OCI-LY7 (cell line): ENCODE data around the gene DUSP28. TPM values are rescaled to one million over a fixed set of nuclear protein-coding genes. Genes with fewer than 3 reads are reported as not detected.

Experiments
- BruUV-seq: library from RNA; stranded (reverse); fragments of 400-500 nt; replicated peaks from 2 replicates; lab custom pipeline; 2021; lab: Mats Ljungman, UMichigan
- CTCF ChIA-PET: fragments of 300-600 bp; sonication (Branson Sonifier 250); formaldehyde crosslinking; loops from one replicate; lab custom pipeline; 2022; ENCODE audit warnings: antibody characterized with exemption; ENCODE audit not compliant: unreplicated experiment; lab: Charles Lee
- POLR2A ChIA-PET: fragments of 300-600 bp; sonication (Branson Sonifier 250); formaldehyde crosslinking; loops from one replicate; lab custom pipeline; 2022; ENCODE audit warnings: antibody characterized with exemption; lab: Charles Lee
- DNase-seq: peaks from one replicate; pipeline ENCODE4 v3.0.0-alpha.2; 2015; ENCODE audit warnings: low spot score
- H2AFZ ChIP-seq: fragments of 200-600 bp; sonication (generic), shearing (Covaris generic); 2 replicates; pipeline ENCODE4 v1.6.1; 2014; ENCODE audit warnings: mild to moderate bottlenecking, antibody characterized with exemption, low read length, moderate library complexity
- H3K27ac ChIP-seq: fragments of 200-600 bp; sonication (generic); 2 replicates; pipeline ENCODE4 v1.5.1; 2014; ENCODE audit warnings: mixed run types, low read depth, mild to moderate bottlenecking, moderate library complexity, low read length, inconsistent platforms; ENCODE audit not compliant: poor library complexity, severe bottlenecking
- H3K36me3 ChIP-seq: fragments of 200-600 bp; sonication (generic); 2 replicates; pipeline ENCODE4 v1.6.1; 2014; ENCODE audit warnings: mild to moderate bottlenecking, antibody characterized with exemption, low read length, moderate library complexity, mixed read lengths; ENCODE audit not compliant: insufficient read depth
- H3K4me1 ChIP-seq: fragments of 200-600 bp; sonication (generic); 2 replicates; pipeline ENCODE4 v1.5.1; 2014; ENCODE audit warnings: mild to moderate bottlenecking, low read length; ENCODE audit not compliant: insufficient read depth, poor library complexity, severe bottlenecking
- H3K4me2 ChIP-seq: fragments of 200-600 bp; sonication (generic); 2 replicates; pipeline ENCODE4 v1.6.1; 2014; ENCODE audit warnings: mild to moderate bottlenecking, low read length
- H3K4me3 ChIP-seq: fragments of 200-600 bp; sonication (generic); 2 replicates; pipeline ENCODE4 v1.5.1; 2014; ENCODE audit warnings: mild to moderate bottlenecking, low read depth, low read length; ENCODE audit not compliant: poor library complexity, severe bottlenecking
- H3K79me2 ChIP-seq: fragments of 200-600 bp; sonication (generic); 2 replicates; pipeline ENCODE4 v1.6.1; 2016; ENCODE audit warnings: low read depth, mild to moderate bottlenecking, low read length, moderate library complexity, mixed read lengths; ENCODE audit not compliant: insufficient read depth
- H3K9me2 ChIP-seq: fragments of 200-600 bp; sonication (generic); 2 replicates; pipeline ENCODE4 v1.6.1; 2016; ENCODE audit warnings: mild to moderate bottlenecking, low read length, mixed read lengths; ENCODE audit not compliant: insufficient read depth
- H3K9me3 ChIP-seq: fragments of 200-600 bp; sonication (generic); 2 replicates; pipeline ENCODE4 v1.6.1; 2014; ENCODE audit warnings: mild to moderate bottlenecking, mixed run types, low read length, mixed read lengths
- H4K20me1 ChIP-seq: fragments of 200-600 bp; sonication (generic); 2 replicates; pipeline ENCODE4 v1.6.1; 2014; ENCODE audit warnings: mild to moderate bottlenecking, antibody characterized with exemption, low read length, moderate library complexity, mixed read lengths; ENCODE audit not compliant: insufficient read depth
- CTCF ChIP-seq: fragments of 200-600 bp; sonication (generic); conservative IDR thresholded peaks from 2 replicates; pipeline ENCODE4 v1.5.1; 2014; ENCODE audit warnings: mild to moderate bottlenecking, antibody characterized with exemption, low read length, moderate library complexity, mixed read lengths
- EZH2phosphoT487 ChIP-seq: fragments of 200-600 bp; sonication (generic); IDR thresholded peaks from 2 replicates; pipeline ENCODE4 v1.6.1; 2018; ENCODE audit warnings: low read depth, borderline replicate concordance, mild to moderate bottlenecking, mixed run types, antibody characterized with exemption, low read length, moderate library complexity, mixed read lengths
- intact Hi-C: fragments of 100-400 bp; cut with micrococcal nuclease; formaldehyde crosslinking; loops from one replicate; pipeline ENCODE4 v1.10.0; 2022; ENCODE audit not compliant: unreplicated experiment
- total RNA-seq, 2 experiments: library from RNA; depleted of rRNA in 1 of 2; stranded (reverse); fragments of >200 nt in 1 of 2; shearing (Covaris generic) in 1 of 2; gene quantifications; 2 replicates each; pipeline ENCODE4 v1.2.3, GENCODE V29; 2014 to 2022

The DUSP28 gene
- total RNA-seq, 2 experiments from 2014 or later: 15.8 to 17.6 TPM

- no TSS peak for BruUV-seq
- Histone ChIP-seq H3K36me3 (peaks cover 8% of the 10 kb centered on the region; the same call in 1 of the 2 replicates), H2AFZ (no peak overlapping the region), H3K79me2 (no peaks in the 10 kb centered on the region), H3K9me2 (no peaks in the 10 kb centered on the region), H4K20me1 (no peaks in the 10 kb centered on the region), H3K4me3 (no peak overlapping the region), H3K4me1 (no peaks in the 10 kb centered on the region), H3K9me3 (no peaks in the 10 kb centered on the region), H3K27ac (no peak overlapping the region), H3K4me2 (no peak overlapping the region)
- ChIA-PET CTCF (no interaction called here), POLR2A (no interaction called here)
- intact Hi-C loops: no loop called here
- no peak for TF ChIP-seq EZH2phosphoT487
- TF ChIP-seq CTCF: no peak
- DNase-seq: no peak
These were observed 43.1 kb downstream of the DUSP28 start for GRCh38 chr2:240603081-240603835.

GRCh38 chr2:240603846-240604245 lies 43.7 kb downstream of the DUSP28 start:
- intact Hi-C loops: no loop called here
- Histone ChIP-seq H3K4me3 (no peak overlapping the region), H3K79me2 (no peaks in the 10 kb centered on the region), H3K36me3 (peaks cover 2% of the 10 kb centered on the region; the same call in 1 of the 2 replicates), H3K27ac (no peak overlapping the region), H4K20me1 (no peaks in the 10 kb centered on the region), H3K4me2 (no peak overlapping the region), H3K4me1 (no peaks in the 10 kb centered on the region), H3K9me3 (no peaks in the 10 kb centered on the region), H2AFZ (no peak overlapping the region), H3K9me2 (no peaks in the 10 kb centered on the region)
- ChIA-PET CTCF (no interaction called here), POLR2A (no interaction called here)
- BruUV-seq: no TSS peak
- TF ChIP-seq EZH2phosphoT487 (no peak), CTCF (no peak)
- DNase-seq: no peak

- Histone ChIP-seq H3K27ac (no peak overlapping the region), H3K36me3 (no peaks in the 10 kb centered on the region; the same call in 1 of the 2 replicates), H3K9me2 (no peaks in the 10 kb centered on the region), H4K20me1 (no peaks in the 10 kb centered on the region), H2AFZ (no peak overlapping the region), H3K4me2 (no peak overlapping the region), H3K4me3 (no peak overlapping the region), H3K9me3 (no peaks in the 10 kb centered on the region), H3K79me2 (no peaks in the 10 kb centered on the region), H3K4me1 (no peaks in the 10 kb centered on the region)
- DNase-seq: peak; percentile 27
- TF ChIP-seq CTCF (peak; percentile 64), EZH2phosphoT487 (no peak)
- intact Hi-C loops: no loop called here
- BruUV-seq: no TSS peak
- POLR2A ChIA-PET: no interaction called here
- CTCF ChIA-PET: no interaction called here
These were observed 44.3 kb downstream of the DUSP28 start for GRCh38 chr2:240604291-240604938.
